ENCODE data around the gene GUCY1A1.

DNA sequence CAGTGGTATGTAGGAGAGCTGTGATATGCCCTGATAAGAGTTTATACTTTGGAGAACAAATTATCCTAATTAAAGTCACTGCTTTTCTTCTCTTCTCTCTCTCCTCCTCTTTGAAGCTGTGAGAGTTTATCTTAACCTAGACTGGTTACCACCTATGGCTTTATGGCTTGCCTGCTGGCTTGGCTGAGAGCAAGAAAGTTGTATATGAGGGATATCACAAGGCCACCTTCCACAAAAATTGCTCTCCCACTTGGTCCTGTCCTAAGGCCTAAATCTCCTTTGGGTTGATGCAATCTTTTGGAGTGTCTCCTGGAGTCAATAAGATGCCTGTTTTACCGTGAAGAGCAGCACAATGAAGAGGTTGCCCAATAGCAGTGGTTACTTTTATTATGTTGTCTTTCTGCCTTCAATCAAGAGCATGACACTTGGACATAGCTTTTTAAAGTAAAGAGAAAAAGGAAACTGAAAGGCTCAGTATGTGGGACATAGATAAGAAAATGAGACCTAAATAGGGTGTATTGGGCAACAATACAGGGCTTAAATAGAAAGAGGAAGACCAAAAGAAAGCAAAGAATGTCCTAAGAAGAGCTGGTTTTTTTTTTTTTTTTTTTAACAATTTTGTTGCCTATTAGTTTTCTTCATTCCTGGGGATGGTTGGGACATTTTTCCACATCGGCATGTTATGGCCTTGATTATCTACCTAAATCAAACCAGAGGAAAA is 9.2 kb downstream of the GUCY1A1 start:
- TF ChIP-seq, protein P1, sequence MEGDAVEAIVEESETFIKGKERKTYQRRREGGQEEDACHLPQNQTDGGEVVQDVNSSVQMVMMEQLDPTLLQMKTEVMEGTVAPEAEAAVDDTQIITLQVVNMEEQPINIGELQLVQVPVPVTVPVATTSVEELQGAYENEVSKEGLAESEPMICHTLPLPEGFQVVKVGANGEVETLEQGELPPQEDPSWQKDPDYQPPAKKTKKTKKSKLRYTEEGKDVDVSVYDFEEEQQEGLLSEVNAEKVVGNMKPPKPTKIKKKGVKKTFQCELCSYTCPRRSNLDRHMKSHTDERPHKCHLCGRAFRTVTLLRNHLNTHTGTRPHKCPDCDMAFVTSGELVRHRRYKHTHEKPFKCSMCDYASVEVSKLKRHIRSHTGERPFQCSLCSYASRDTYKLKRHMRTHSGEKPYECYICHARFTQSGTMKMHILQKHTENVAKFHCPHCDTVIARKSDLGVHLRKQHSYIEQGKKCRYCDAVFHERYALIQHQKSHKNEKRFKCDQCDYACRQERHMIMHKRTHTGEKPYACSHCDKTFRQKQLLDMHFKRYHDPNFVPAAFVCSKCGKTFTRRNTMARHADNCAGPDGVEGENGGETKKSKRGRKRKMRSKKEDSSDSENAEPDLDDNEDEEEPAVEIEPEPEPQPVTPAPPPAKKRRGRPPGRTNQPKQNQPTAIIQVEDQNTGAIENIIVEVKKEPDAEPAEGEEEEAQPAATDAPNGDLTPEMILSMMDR (IDR thresholded peaks at IDR 0.05; ENCODE audit: insufficient read depth, low read depth, low read length): no peak
- TF ChIP-seq EZH2 (IDR thresholded peaks at IDR 0.05; ENCODE audit: insufficient read depth, low read length): no peak
